Testis (tissue), 3 donors: ENCODE measurements around the gene RYR3. TPM values are rescaled to one million over a fixed set of nuclear protein-coding genes. Genes with fewer than 3 reads are reported as not detected.

ENCODE experiments used
- DNase-seq: peaks from one replicate; pipeline ENCODE4 v3.0.0-alpha.2; 2019
- H3K27ac ChIP-seq, 2 donors: fragments of 200-600 bp; sonication (generic); one replicate each; pipeline ENCODE4 v1.5.1; 2019
- H3K27me3 ChIP-seq: fragments of 200-600 bp; sonication (generic); one replicate; pipeline ENCODE4 v1.5.1; 2019
- H3K36me3 ChIP-seq: fragments of 200-600 bp; sonication (generic); one replicate; pipeline ENCODE4 v1.5.1; 2017; ENCODE audit warnings: low read depth; ENCODE audit errors: missing control alignments
- H3K4me1 ChIP-seq: fragments of 200-600 bp; sonication (generic); one replicate; pipeline ENCODE4 v1.5.1; 2019
- H3K4me3 ChIP-seq, 2 donors: fragments of 200-600 bp; sonication (generic); one replicate each; pipeline ENCODE4 v1.5.1; 2017 to 2019
- H3K9me3 ChIP-seq: fragments of 200-600 bp; sonication (generic); one replicate; pipeline ENCODE4 v1.5.1; 2017
- POLR2A ChIP-seq: fragments of 450-650 bp; IDR thresholded peaks from one replicate; pipeline ENCODE4 v1.6.1; 2017; ENCODE audit warnings: antibody characterized with exemption, mild to moderate bottlenecking, moderate library complexity
- WGBS, 2 donors: methylation state at CpG; one replicate each; pipeline ENCODE4 v1.1.5; 2018; 5-methylcytosine and 5-hydroxymethylcytosine counted together
- intact Hi-C: fragments of 100-400 bp; cut with DNase I; formaldehyde crosslinking; loops from one replicate; pipeline ENCODE4 v1.15.1; 2023; ENCODE audit warnings: low total_unique reads
- polyA plus RNA-seq: library from polyadenylated mRNA; stranded (reverse); fragments of 350-450 nt; fragmentation: Illumina TruSeq; extraction: RNeasy Lipid Tissue Mini Kit (QIAGEN cat#74804); gene quantifications from one replicate; pipeline ENCODE4 v1.2.3, GENCODE V29; 2014; ENCODE audit warnings: low read depth, low replicate concordance; ENCODE audit not compliant: insufficient read depth
- total RNA-seq, 2 donors: library from RNA; depleted of rRNA; stranded (reverse); fragments of >200 nt; gene quantifications; one replicate each; pipeline ENCODE4 v1.2.3, GENCODE V29; 2016
- TF ChIP-seq, protein P1 (sequence below), 3 experiments: fragments of 450-650 bp in 2 of 3; fragments of 200-600 bp in 1 of 3; sonication (generic) in 1 of 3; IDR thresholded peaks; one replicate each; pipeline ENCODE4 v1.5.1; 2016 to 2019; ENCODE audit warnings: antibody characterized with exemption in 3 of 3, mild to moderate bottlenecking in 2 of 3, moderate library complexity in 1 of 3

RYR3 gene
- total and polyA plus RNA-seq, 3 donors from 2014 or later: 4.3 to 7.6 (median 4.4) TPM

DNA sequence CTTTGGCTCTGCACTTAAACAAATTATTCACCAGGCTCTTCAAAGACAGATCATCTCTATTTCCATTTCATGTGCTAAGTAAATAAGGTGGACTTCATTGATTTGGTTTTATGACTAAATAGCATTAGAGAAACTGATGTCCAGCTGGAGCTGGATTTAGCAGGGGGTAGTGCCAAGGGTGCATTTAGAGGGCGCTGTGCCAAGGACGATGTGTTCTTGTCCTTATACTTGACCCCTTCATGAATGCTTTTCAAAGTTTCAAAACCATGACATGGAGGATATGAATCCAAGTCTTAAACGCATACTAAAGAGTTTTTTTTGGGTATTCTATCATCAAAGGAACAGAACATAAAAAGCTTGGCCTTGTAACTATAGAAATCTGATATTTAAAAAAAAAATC is 233.2 kb downstream of the RYR3 start:
- TF ChIP-seq, protein P1, sequence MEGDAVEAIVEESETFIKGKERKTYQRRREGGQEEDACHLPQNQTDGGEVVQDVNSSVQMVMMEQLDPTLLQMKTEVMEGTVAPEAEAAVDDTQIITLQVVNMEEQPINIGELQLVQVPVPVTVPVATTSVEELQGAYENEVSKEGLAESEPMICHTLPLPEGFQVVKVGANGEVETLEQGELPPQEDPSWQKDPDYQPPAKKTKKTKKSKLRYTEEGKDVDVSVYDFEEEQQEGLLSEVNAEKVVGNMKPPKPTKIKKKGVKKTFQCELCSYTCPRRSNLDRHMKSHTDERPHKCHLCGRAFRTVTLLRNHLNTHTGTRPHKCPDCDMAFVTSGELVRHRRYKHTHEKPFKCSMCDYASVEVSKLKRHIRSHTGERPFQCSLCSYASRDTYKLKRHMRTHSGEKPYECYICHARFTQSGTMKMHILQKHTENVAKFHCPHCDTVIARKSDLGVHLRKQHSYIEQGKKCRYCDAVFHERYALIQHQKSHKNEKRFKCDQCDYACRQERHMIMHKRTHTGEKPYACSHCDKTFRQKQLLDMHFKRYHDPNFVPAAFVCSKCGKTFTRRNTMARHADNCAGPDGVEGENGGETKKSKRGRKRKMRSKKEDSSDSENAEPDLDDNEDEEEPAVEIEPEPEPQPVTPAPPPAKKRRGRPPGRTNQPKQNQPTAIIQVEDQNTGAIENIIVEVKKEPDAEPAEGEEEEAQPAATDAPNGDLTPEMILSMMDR (IDR thresholded peaks at IDR 0.05): no peak
- no peak for TF ChIP-seq POLR2A
- no peaks in the 10 kb centered on the region for H3K4me1 ChIP-seq
- no peaks in the 10 kb centered on the region for H3K36me3 ChIP-seq
- no peak overlapping the region for H3K4me3 ChIP-seq
- intact Hi-C loops: no loop called here
- H3K27ac ChIP-seq: no peak overlapping the region
- no peak for DNase-seq
- H3K27me3 ChIP-seq: no peaks in the 10 kb centered on the region
- no peaks in the 10 kb centered on the region for H3K9me3 ChIP-seq
- 76 to 84% methylated on average over 3 of the region's 3 CpGs for WGBS, 2 donors

- H3K27ac ChIP-seq: no peak overlapping the region
- intact Hi-C loops: no loop called here
- WGBS, 2 donors: 91 to 96% methylated on average over 3 of the region's 3 CpGs
These were observed 235.1 kb downstream of the RYR3 start for GRCh38 chr15:33545866-33546265.

GRCh38 chr15:33547876-33548275 is 237.1 kb downstream of the RYR3 start:
- DNase-seq: peak; percentile 38
- no peak overlapping the region for H3K4me3 ChIP-seq
- H3K27ac ChIP-seq: no peak overlapping the region
- no peak for TF ChIP-seq POLR2A
- TF ChIP-seq, protein P1 (IDR thresholded peaks at IDR 0.05): no peak
- H3K9me3 ChIP-seq: no peaks in the 10 kb centered on the region
- intact Hi-C loops: no loop called here
- no peaks in the 10 kb centered on the region for H3K36me3 ChIP-seq
- WGBS, 2 donors: 38 to 39% methylated on average over 5 of the region's 5 CpGs
- H3K4me1 ChIP-seq: no peaks in the 10 kb centered on the region
- H3K27me3 ChIP-seq: no peaks in the 10 kb centered on the region

More at GRCh38 chr15:33545866-33546265, 235.1 kb downstream of the RYR3 start:
- H3K4me3 ChIP-seq: no peak overlapping the region
- TF ChIP-seq, protein P1 (IDR thresholded peaks at IDR 0.05): no peak
- H3K27me3 ChIP-seq: no peaks in the 10 kb centered on the region
- no peaks in the 10 kb centered on the region for H3K4me1 ChIP-seq
- H3K36me3 ChIP-seq: no peaks in the 10 kb centered on the region
- no peak for DNase-seq
- no peaks in the 10 kb centered on the region for H3K9me3 ChIP-seq

GRCh38 chr15:33551860-33552259 is 241.1 kb downstream of the RYR3 start:
- no peak overlapping the region for H3K4me3 ChIP-seq
- DNase-seq: no peak
- no peaks in the 10 kb centered on the region for H3K9me3 ChIP-seq
- intact Hi-C loops: no loop called here
- no peak overlapping the region for H3K27ac ChIP-seq
- TF ChIP-seq, protein P1 (IDR thresholded peaks at IDR 0.05): no peak
- TF ChIP-seq POLR2A: no peak
- WGBS, 2 donors: 51 to 56% methylated on average over 6 of the region's 6 CpGs
- no peaks in the 10 kb centered on the region for H3K4me1 ChIP-seq
- H3K27me3 ChIP-seq: no peaks in the 10 kb centered on the region
- H3K36me3 ChIP-seq: no peaks in the 10 kb centered on the region

DNA sequence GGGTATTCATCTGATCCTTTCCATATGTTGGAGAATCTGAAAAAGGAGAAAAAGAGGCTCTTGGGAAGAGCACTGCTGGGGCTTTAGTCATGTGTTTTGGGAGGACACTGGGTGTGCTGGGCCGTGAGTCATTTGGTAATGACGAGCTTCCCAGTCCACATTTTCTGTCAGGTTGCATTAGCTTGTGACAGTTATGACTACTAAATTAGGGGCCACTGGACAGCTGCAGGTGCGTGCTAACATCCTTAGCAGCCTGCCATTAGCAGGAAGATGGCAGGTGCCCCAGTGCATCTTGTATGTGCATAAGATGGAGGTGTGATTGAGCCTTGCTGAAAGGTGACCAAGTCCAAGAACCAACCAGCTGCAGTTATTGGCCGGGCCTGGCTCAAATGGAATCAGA is 242.4 kb downstream of the RYR3 start:
- WGBS, 2 donors: 81% methylated on average over 4 of the region's 4 CpGs

More for the DNA sequence above, 242.4 kb downstream of the RYR3 start:
- TF ChIP-seq, protein P1 (IDR thresholded peaks at IDR 0.05): no peak
- no peak for TF ChIP-seq POLR2A
- no peaks in the 10 kb centered on the region for H3K36me3 ChIP-seq
- no peaks in the 10 kb centered on the region for H3K27me3 ChIP-seq
- H3K9me3 ChIP-seq: no peaks in the 10 kb centered on the region
- H3K27ac ChIP-seq: no peak overlapping the region
- intact Hi-C loops: no loop called here
- H3K4me3 ChIP-seq: no peak overlapping the region
- H3K4me1 ChIP-seq: no peaks in the 10 kb centered on the region
- DNase-seq: no peak
